HG03103 (cell line): Measurements from ENCODE around the gene IFRD1.
"Not testable (repeated sequence)": the region's sequence is repeated elsewhere in the genome, so short reads cannot be mapped to it uniquely, and the experiment has no call there.

ENCODE experiments used
- ATAC-seq: cut with Tn5 transposase; IDR thresholded peaks from one replicate; pipeline ENCODE4 v1.9.1; 2021; ENCODE audit warnings: low read depth; ENCODE audit not compliant: unreplicated experiment

IFRD1 gene

GRCh38 chr7:112511451-112512202 is 61.4 kb downstream of the IFRD1 start:
- ATAC-seq, result no peak

- ATAC-seq, result no peak
Measured at GRCh38 chr7:112512451-112513210, 62.4 kb downstream of the IFRD1 start.

- ATAC-seq, result no peak
Measured at GRCh38 chr7:112515989-112516388, 65.7 kb downstream of the IFRD1 start.

- not testable (repeated sequence) for ATAC-seq
Measured at GRCh38 chr7:112516418-112516817, 66.2 kb downstream of the IFRD1 start.

GRCh38 chr7:112517487-112517886 is 67.2 kb downstream of the IFRD1 start:
- ATAC-seq, result no peak

- ATAC-seq, result no peak
Measured at GRCh38 chr7:112520787-112521186, 70.5 kb downstream of the IFRD1 start.

- ATAC-seq, result no peak
Measured at GRCh38 chr7:112521942-112522341, 71.7 kb downstream of the IFRD1 start.

GRCh38 chr7:112523871-112524270 is 73.6 kb downstream of the IFRD1 start:
- ATAC-seq, result no peak
